BLaER1 (cell line): ENCODE results near the gene C3orf80.

Source experiments
- H3K27ac ChIP-seq: shearing (Covaris generic); formaldehyde crosslinking; 2 replicates; pipeline ENCODE4 v1.8.1; 2022
- H3K27me3 ChIP-seq: shearing (Covaris generic); formaldehyde crosslinking; 2 replicates; pipeline ENCODE4 v1.8.1; 2022
- H3K36me3 ChIP-seq: shearing (Covaris generic); formaldehyde crosslinking; 2 replicates; pipeline ENCODE4 v1.8.1; 2022
- H3K4me1 ChIP-seq: shearing (Covaris generic); formaldehyde crosslinking; 2 replicates; pipeline ENCODE4 v1.8.1; 2022
- H3K4me2 ChIP-seq: shearing (Covaris generic); formaldehyde crosslinking; 2 replicates; pipeline ENCODE4 v1.8.1; 2022
- H3K4me3 ChIP-seq: shearing (Covaris generic); formaldehyde crosslinking; 2 replicates; pipeline ENCODE4 v1.8.1; 2022
- H3K9ac ChIP-seq: shearing (Covaris generic); formaldehyde crosslinking; 2 replicates; pipeline ENCODE4 v1.8.1; 2022
- H3K9me3 ChIP-seq: shearing (Covaris generic); formaldehyde crosslinking; 2 replicates; pipeline ENCODE4 v1.8.1; 2022
- H4K20me1 ChIP-seq: shearing (Covaris generic); formaldehyde crosslinking; 2 replicates; pipeline ENCODE4 v1.8.1; 2022
- Cebpa-rat ChIP-seq: shearing (Covaris generic); IDR thresholded peaks from 2 replicates; pipeline ENCODE4 v1.8.1; 2022

The C3orf80 gene

GRCh38 chr3:160210799-160211221 lies 14.4 kb upstream of the C3orf80 start:
- Histone ChIP-seq H3K9me3 (no peaks in the 10 kb centered on the region), H3K4me1 (no peaks in the 10 kb centered on the region), H3K4me3 (no peak overlapping the region), H3K27me3 (no peaks in the 10 kb centered on the region), H3K27ac (no peak overlapping the region), H3K9ac (no peak overlapping the region), H3K4me2 (no peak overlapping the region), H3K36me3 (no peaks in the 10 kb centered on the region), H4K20me1 (no peaks in the 10 kb centered on the region)
- no peak for TF ChIP-seq Cebpa-rat

- Histone ChIP-seq H3K27me3 (no peaks in the 10 kb centered on the region), H3K9ac (no peak overlapping the region)
Measured at GRCh38 chr3:160213191-160213590, 12.0 kb upstream of the C3orf80 start.

GRCh38 chr3:160217675-160218074 lies 7.5 kb upstream of the C3orf80 start:
- Histone ChIP-seq H3K27me3 (no peaks in the 10 kb centered on the region), H3K4me1 (no peaks in the 10 kb centered on the region), H3K27ac (no peak overlapping the region), H3K4me3 (no peak overlapping the region), H3K9me3 (no peaks in the 10 kb centered on the region), H4K20me1 (no peaks in the 10 kb centered on the region), H3K4me2 (no peak overlapping the region), H3K36me3 (no peaks in the 10 kb centered on the region), H3K9ac (no peak overlapping the region)
- no peak for TF ChIP-seq Cebpa-rat

More at GRCh38 chr3:160213191-160213590, 12.0 kb upstream of the C3orf80 start:
- Histone ChIP-seq H3K4me2 (no peak overlapping the region), H3K36me3 (no peaks in the 10 kb centered on the region), H3K27ac (no peak overlapping the region), H4K20me1 (no peaks in the 10 kb centered on the region), H3K4me1 (no peaks in the 10 kb centered on the region), H3K9me3 (no peaks in the 10 kb centered on the region), H3K4me3 (no peak overlapping the region)
- no peak for TF ChIP-seq Cebpa-rat

- Histone ChIP-seq H3K27me3 (peaks cover 1% of the 10 kb centered on the region; the same call in 1 of the 2 replicates), H3K4me1 (no peaks in the 10 kb centered on the region)
Measured at GRCh38 chr3:160218136-160218535, 7.1 kb upstream of the C3orf80 start.

GRCh38 chr3:160220038-160220437 lies 5.2 kb upstream of the C3orf80 start:
- H3K36me3 ChIP-seq, result no peaks in the 10 kb centered on the region
- 0 out of 2 replicates have a peak, but pooled peaks cover 4% of the 10 kb centered on the region for H3K4me1 ChIP-seq
- no peak overlapping the region for H3K4me2 ChIP-seq
- H3K27ac ChIP-seq, result no peak overlapping the region
- no peak for TF ChIP-seq Cebpa-rat
- no peak overlapping the region for H3K4me3 ChIP-seq
- peaks cover 20% of the 10 kb centered on the region for H3K27me3 ChIP-seq
- H3K9ac ChIP-seq, result no peak overlapping the region
- no peaks in the 10 kb centered on the region for H4K20me1 ChIP-seq
- H3K9me3 ChIP-seq, result no peaks in the 10 kb centered on the region

More at GRCh38 chr3:160218136-160218535, 7.1 kb upstream of the C3orf80 start:
- Histone ChIP-seq H4K20me1 (no peaks in the 10 kb centered on the region), H3K36me3 (no peaks in the 10 kb centered on the region), H3K9ac (no peak overlapping the region), H3K27ac (no peak overlapping the region), H3K4me3 (no peak overlapping the region), H3K9me3 (no peaks in the 10 kb centered on the region), H3K4me2 (no peak overlapping the region)
- no peak for TF ChIP-seq Cebpa-rat

GRCh38 chr3:160221019-160221418 lies 4.2 kb upstream of the C3orf80 start:
- H3K27ac ChIP-seq, result no peak overlapping the region
- no peak for TF ChIP-seq Cebpa-rat
- H4K20me1 ChIP-seq, result no peaks in the 10 kb centered on the region
- H3K9me3 ChIP-seq, result no peaks in the 10 kb centered on the region
- no peak overlapping the region for H3K9ac ChIP-seq
- peaks cover 9% of the 10 kb centered on the region for H3K4me1 ChIP-seq
- peaks cover 30% of the 10 kb centered on the region for H3K27me3 ChIP-seq
- no peak overlapping the region for H3K4me2 ChIP-seq
- no peak overlapping the region for H3K4me3 ChIP-seq
- H3K36me3 ChIP-seq, result no peaks in the 10 kb centered on the region

GRCh38 chr3:160224256-160224655 lies 966 bp upstream of the C3orf80 start:
- no peak for TF ChIP-seq Cebpa-rat
- no peak overlapping the region for H3K27ac ChIP-seq
- peaks cover 12% of the 10 kb centered on the region for H3K4me1 ChIP-seq
- H3K9ac ChIP-seq, result no peak overlapping the region
- no peaks in the 10 kb centered on the region for H3K9me3 ChIP-seq
- no peak overlapping the region for H3K4me2 ChIP-seq
- H3K27me3 ChIP-seq, result peaks cover 41% of the 10 kb centered on the region
- H3K36me3 ChIP-seq, result no peaks in the 10 kb centered on the region
- no peaks in the 10 kb centered on the region for H4K20me1 ChIP-seq
- no peak overlapping the region for H3K4me3 ChIP-seq

GRCh38 chr3:160224811-160225175 lies 429 bp upstream of the C3orf80 start:
- Histone ChIP-seq H3K9me3 (no peaks in the 10 kb centered on the region), H3K4me1 (peaks cover 12% of the 10 kb centered on the region), H3K27me3 (peaks cover 41% of the 10 kb centered on the region), H4K20me1 (no peaks in the 10 kb centered on the region), H3K4me2 (peak overlapping the region; percentile 97), H3K9ac (no peak overlapping the region), H3K27ac (no peak overlapping the region), H3K4me3 (peak overlapping the region; percentile 74), H3K36me3 (no peaks in the 10 kb centered on the region)
- TF ChIP-seq Cebpa-rat, result no peak

GRCh38 chr3:160226026-160226907 lies 1.0 kb downstream of the C3orf80 start:
- H3K4me1 ChIP-seq, result peaks cover 12% of the 10 kb centered on the region
- H3K27me3 ChIP-seq, result peaks cover 41% of the 10 kb centered on the region
- no peaks in the 10 kb centered on the region for H3K36me3 ChIP-seq
- peak overlapping the region; percentile 97 for H3K4me2 ChIP-seq
- no peak overlapping the region for H3K9ac ChIP-seq
- peak overlapping the region; percentile 74 for H3K4me3 ChIP-seq
- no peaks in the 10 kb centered on the region for H4K20me1 ChIP-seq
- no peaks in the 10 kb centered on the region for H3K9me3 ChIP-seq
- no peak overlapping the region for H3K27ac ChIP-seq
- TF ChIP-seq Cebpa-rat, result no peak

- no peak for TF ChIP-seq Cebpa-rat
- Histone ChIP-seq H3K4me2 (no peak overlapping the region), H3K4me1 (peaks cover 12% of the 10 kb centered on the region), H3K9ac (no peak overlapping the region), H3K9me3 (no peaks in the 10 kb centered on the region), H4K20me1 (no peaks in the 10 kb centered on the region), H3K27ac (no peak overlapping the region), H3K4me3 (no peak overlapping the region), H3K36me3 (no peaks in the 10 kb centered on the region), H3K27me3 (peaks cover 41% of the 10 kb centered on the region)
Measured at GRCh38 chr3:160227419-160227818, 2.2 kb downstream of the C3orf80 start.
